ENCODE results near the gene GRM1.

GRCh38 chr6:146077992-146078391, 49.1 kb downstream of the GRM1 start:
- no peak for TF ChIP-seq CTCF (IDR thresholded peaks at IDR 0.05)
- TF ChIP-seq EP300 (IDR thresholded peaks at IDR 0.05): no peak
- TF ChIP-seq POLR2A (IDR thresholded peaks at IDR 0.05): no peak

Data from stomach (tissue), 4 donors.